Nephron (organoid): ENCODE measurements around the gene CHRNA1.

Experiments used
- H3K27ac Mint-ChIP-seq, 3 experiments: 2 replicates each; pipeline ENCODE4 v1.8.0; 2020; ENCODE audit warnings: mixed read lengths in 3 of 3, mild to moderate bottlenecking in 2 of 3, moderate library complexity in 1 of 3
- H3K27me3 Mint-ChIP-seq: 2 replicates; pipeline ENCODE4 v1.8.0; 2021; ENCODE audit warnings: low read depth, mild to moderate bottlenecking, moderate library complexity, mixed read lengths
- H3K36me3 Mint-ChIP-seq: 2 replicates; pipeline ENCODE4 v1.8.0; 2020; ENCODE audit warnings: low read depth, mixed read lengths
- H3K4me1 Mint-ChIP-seq: 2 replicates; pipeline ENCODE4 v1.8.0; 2020; ENCODE audit warnings: mixed read lengths
- H3K4me3 Mint-ChIP-seq, 3 experiments: 2 replicates each; pipeline ENCODE4 v1.8.0; 2020; ENCODE audit warnings: mild to moderate bottlenecking in 3 of 3, mixed read lengths in 3 of 3, moderate library complexity in 2 of 3
- H3K9me3 Mint-ChIP-seq: 2 replicates; pipeline ENCODE4 v1.8.0; 2020; ENCODE audit warnings: mixed read lengths
- CTCF ChIP-seq, 3 experiments: fragments of 200-600 bp; sonication (generic); IDR thresholded peaks; one replicate each; pipeline ENCODE4 v1.5.0; 2021; ENCODE audit warnings: antibody characterized with exemption in 3 of 3; ENCODE audit not compliant: unreplicated experiment in 3 of 3

Gene CHRNA1

DNA sequence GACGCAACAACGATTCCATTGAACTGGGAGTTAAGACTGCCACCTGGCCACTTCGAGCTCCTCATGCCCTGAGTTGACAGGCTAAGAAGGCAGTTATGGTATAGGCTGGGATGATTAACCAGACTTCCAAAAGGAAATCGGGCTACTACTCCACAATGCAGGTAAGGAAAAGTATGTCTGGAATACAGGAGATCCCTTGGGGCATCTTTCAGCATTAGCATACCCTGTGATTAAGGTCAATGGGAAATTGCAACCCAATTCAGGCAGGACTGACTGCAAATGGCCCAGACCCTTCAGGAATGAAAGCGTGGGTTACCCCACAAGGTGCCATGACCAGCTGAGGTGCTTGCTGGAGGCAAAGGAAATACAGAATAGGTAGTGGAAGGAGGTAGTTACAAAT is 19.1 kb downstream of the CHRNA1 start:
- Mint-ChIP-seq H3K36me3 (no peaks in the 10 kb centered on the region), H3K9me3 (no peaks in the 10 kb centered on the region), H3K4me1 (peaks cover 4% of the 10 kb centered on the region), H3K4me3 (no peak overlapping the region), H3K27me3 (peaks cover 10% of the 10 kb centered on the region), H3K27ac (peak overlapping the region in 1 of 3 experiments; percentile 35)
- TF ChIP-seq CTCF (IDR thresholded peaks at IDR 0.05; ENCODE audit: unreplicated experiment in 3 of 3), result no peak

- no peaks in the 10 kb centered on the region for H3K9me3 Mint-ChIP-seq
- peaks cover 10% of the 10 kb centered on the region for H3K27me3 Mint-ChIP-seq
- peaks cover 4% of the 10 kb centered on the region for H3K4me1 Mint-ChIP-seq
- no peaks in the 10 kb centered on the region for H3K36me3 Mint-ChIP-seq
- no peak for TF ChIP-seq CTCF (IDR thresholded peaks at IDR 0.05; ENCODE audit: unreplicated experiment in 3 of 3)
- no peak overlapping the region for H3K27ac Mint-ChIP-seq
- H3K4me3 Mint-ChIP-seq, result no peak overlapping the region
Measured at GRCh38 chr2:174744111-174744510, 20.2 kb downstream of the CHRNA1 start.

GRCh38 chr2:174740721-174741120 is 23.6 kb downstream of the CHRNA1 start:
- Mint-ChIP-seq H3K27ac (no peak overlapping the region), H3K4me3 (no peak overlapping the region), H3K36me3 (no peaks in the 10 kb centered on the region), H3K27me3 (no peaks in the 10 kb centered on the region), H3K4me1 (no peaks in the 10 kb centered on the region), H3K9me3 (no peaks in the 10 kb centered on the region)
- no peak for TF ChIP-seq CTCF (IDR thresholded peaks at IDR 0.05; ENCODE audit: unreplicated experiment in 3 of 3)

DNA sequence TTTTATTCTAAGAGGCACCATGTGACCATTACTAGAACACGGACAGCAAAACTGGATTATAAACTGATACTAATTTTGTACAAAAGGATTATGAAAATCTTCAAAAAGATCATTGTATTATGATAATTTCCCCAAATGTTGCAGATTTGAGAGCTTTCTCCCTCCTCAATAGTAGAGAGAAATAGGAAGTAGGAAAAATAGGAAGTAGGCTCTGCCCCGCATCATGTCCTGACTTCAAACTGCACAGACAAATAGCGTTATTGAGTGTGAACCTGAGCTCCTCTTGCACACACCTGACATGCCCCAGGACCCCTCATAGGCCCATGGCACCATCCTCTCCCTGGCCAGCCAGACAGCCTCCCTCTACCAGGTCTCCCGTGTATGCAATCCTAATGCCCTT is 25.4 kb downstream of the CHRNA1 start:
- Mint-ChIP-seq H3K4me3 (no peak overlapping the region), H3K36me3 (no peaks in the 10 kb centered on the region), H3K9me3 (no peaks in the 10 kb centered on the region)

DNA sequence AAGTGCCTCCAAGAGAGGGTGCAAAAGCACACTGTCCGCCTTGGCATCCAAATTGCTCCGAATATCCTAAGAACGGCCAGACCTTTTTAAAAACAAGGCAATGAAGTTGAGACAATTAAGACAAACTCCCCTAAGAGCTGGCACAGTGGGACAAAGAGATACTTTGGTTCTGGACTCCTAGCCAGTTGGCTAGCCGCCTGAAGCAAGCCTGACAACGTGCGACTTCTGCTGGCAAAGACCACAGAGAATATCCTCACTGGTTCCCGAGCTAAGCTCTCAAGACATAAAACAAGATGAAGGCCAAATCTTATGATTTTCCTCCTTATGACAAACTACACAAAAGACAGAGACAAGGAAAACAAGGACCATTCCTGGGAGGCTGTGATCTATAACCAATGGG is 32.7 kb downstream of the CHRNA1 start:
- H3K27me3 Mint-ChIP-seq, result peaks cover 4% of the 10 kb centered on the region
- H3K4me1 Mint-ChIP-seq, result no peaks in the 10 kb centered on the region
- H3K9me3 Mint-ChIP-seq, result no peaks in the 10 kb centered on the region
- no peak overlapping the region for H3K27ac Mint-ChIP-seq
- no peak overlapping the region for H3K4me3 Mint-ChIP-seq
- no peaks in the 10 kb centered on the region for H3K36me3 Mint-ChIP-seq
- TF ChIP-seq CTCF (IDR thresholded peaks at IDR 0.05; ENCODE audit: unreplicated experiment in 3 of 3), result no peak

More for the DNA sequence above, 25.4 kb downstream of the CHRNA1 start:
- TF ChIP-seq CTCF (IDR thresholded peaks at IDR 0.05; ENCODE audit: unreplicated experiment in 3 of 3), result no peak
- H3K4me1 Mint-ChIP-seq, result no peaks in the 10 kb centered on the region
- no peak overlapping the region for H3K27ac Mint-ChIP-seq
- no peaks in the 10 kb centered on the region for H3K27me3 Mint-ChIP-seq

- no peak overlapping the region for H3K27ac Mint-ChIP-seq
- no peaks in the 10 kb centered on the region for H3K4me1 Mint-ChIP-seq
- no peak overlapping the region for H3K4me3 Mint-ChIP-seq
- no peaks in the 10 kb centered on the region for H3K36me3 Mint-ChIP-seq
- H3K9me3 Mint-ChIP-seq, result no peaks in the 10 kb centered on the region
- TF ChIP-seq CTCF (IDR thresholded peaks at IDR 0.05; ENCODE audit: unreplicated experiment in 3 of 3), result no peak
- peaks cover 6% of the 10 kb centered on the region for H3K27me3 Mint-ChIP-seq
Measured at GRCh38 chr2:174730698-174731018, 33.6 kb downstream of the CHRNA1 start.
